AG04450 (cell line): ENCODE measurements around the gene YWHAG. TPM values are rescaled to one million over a fixed set of nuclear protein-coding genes. Genes with fewer than 3 reads are reported as not detected.
A peak's percentile ranks its signal among the peaks of the same experiment; 100 is the strongest.

ENCODE experiments used
- CTCF ChIA-PET: fragments of 300-600, 350-600 bp; formaldehyde crosslinking; extraction: SDS; loops from one replicate; lab custom pipeline; 2022; ENCODE audit warnings: antibody characterized with exemption, inconsistent platforms; lab: Charles Lee
- POLR2A ChIA-PET: fragments of 350-600 bp; formaldehyde crosslinking; extraction: SDS; loops from one replicate; lab custom pipeline; 2021; ENCODE audit warnings: antibody characterized with exemption, inconsistent platforms; lab: Yijun Ruan, JAX
- DNase-seq: peaks from one replicate; pipeline ENCODE4 v3.0.0-alpha.2; 2011; ENCODE audit warnings: low read depth, low spot score
- H3K27ac ChIP-seq: one replicate; pipeline ENCODE4 v1.5.1; 2012; ENCODE audit warnings: low read depth, low read length, control low read depth
- H3K27me3 ChIP-seq: one replicate; pipeline ENCODE4 v1.6.0; 2012; ENCODE audit warnings: low read length; ENCODE audit not compliant: control insufficient read depth, insufficient read depth
- H3K4me3 ChIP-seq: 2 replicates; pipeline ENCODE4 v1.5.1; 2011; ENCODE audit warnings: mild to moderate bottlenecking, low read depth, low read length, control low read depth
- H3K9me3 ChIP-seq: 2 replicates; pipeline ENCODE4 v1.5.1; 2012; ENCODE audit warnings: low read length; ENCODE audit not compliant: control insufficient read depth, insufficient read depth
- polyA plus RNA-seq: library from polyadenylated mRNA; depleted of rRNA; stranded (reverse); fragments of >200 nt; gene quantifications from 2 replicates; pipeline ENCODE4 v1.2.3, GENCODE V29; 2011
- TF ChIP-seq, protein P1 (sequence below): IDR thresholded peaks from 2 replicates; pipeline ENCODE4 v1.5.1; 2011; ENCODE audit warnings: low read depth, low read length, control low read depth, inconsistent platforms

The YWHAG gene
- polyA plus RNA-seq, 1 experiment = 91.6 TPM

DNA sequence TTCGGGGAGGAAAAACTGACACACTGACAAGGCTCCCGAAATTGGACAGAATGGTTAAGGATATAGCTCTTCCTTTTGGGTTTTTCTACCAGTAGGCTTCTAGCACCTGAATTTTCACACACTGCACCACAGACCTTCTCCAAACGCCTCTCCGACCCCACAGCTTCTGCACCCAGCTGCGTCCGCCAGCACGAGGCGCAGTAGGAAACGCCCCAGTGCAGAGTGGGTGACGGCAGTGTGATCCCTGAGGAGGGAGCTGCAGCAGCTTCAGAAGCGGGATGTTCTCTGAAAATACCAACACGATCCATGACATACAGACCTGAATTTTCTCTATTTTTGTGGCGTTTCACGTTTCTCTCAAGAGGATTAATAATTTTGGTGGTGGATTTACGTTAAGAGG is 30.4 kb downstream of the YWHAG start:
- Histone ChIP-seq H3K27ac (no peak overlapping the region), H3K9me3 (no peaks in the 10 kb centered on the region; the same call in 1 of the 2 replicates), H3K4me3 (no peak overlapping the region), H3K27me3 (no peaks in the 10 kb centered on the region)
- ChIA-PET POLR2A (interaction anchor here (0.6 kb wide), 1 partner anchor 9 kb away, joined by 7 read pairs; no protein-coding TSS in a partner anchor), CTCF (interaction anchor here (2.3 kb wide), 1 partner anchor 37 kb away, joined by 12 read pairs; no protein-coding TSS in a partner anchor)
- TF ChIP-seq, protein P1, sequence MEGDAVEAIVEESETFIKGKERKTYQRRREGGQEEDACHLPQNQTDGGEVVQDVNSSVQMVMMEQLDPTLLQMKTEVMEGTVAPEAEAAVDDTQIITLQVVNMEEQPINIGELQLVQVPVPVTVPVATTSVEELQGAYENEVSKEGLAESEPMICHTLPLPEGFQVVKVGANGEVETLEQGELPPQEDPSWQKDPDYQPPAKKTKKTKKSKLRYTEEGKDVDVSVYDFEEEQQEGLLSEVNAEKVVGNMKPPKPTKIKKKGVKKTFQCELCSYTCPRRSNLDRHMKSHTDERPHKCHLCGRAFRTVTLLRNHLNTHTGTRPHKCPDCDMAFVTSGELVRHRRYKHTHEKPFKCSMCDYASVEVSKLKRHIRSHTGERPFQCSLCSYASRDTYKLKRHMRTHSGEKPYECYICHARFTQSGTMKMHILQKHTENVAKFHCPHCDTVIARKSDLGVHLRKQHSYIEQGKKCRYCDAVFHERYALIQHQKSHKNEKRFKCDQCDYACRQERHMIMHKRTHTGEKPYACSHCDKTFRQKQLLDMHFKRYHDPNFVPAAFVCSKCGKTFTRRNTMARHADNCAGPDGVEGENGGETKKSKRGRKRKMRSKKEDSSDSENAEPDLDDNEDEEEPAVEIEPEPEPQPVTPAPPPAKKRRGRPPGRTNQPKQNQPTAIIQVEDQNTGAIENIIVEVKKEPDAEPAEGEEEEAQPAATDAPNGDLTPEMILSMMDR = no peak
- no peak for DNase-seq

GRCh38 chr7:76327610-76328009 is 31.2 kb downstream of the YWHAG start:
- ChIA-PET POLR2A (interaction anchor here (0.6 to 1.5 kb wide), 3 partner anchors 9 to 31 kb away, joined by 6 to 11 read pairs (median 7); partner anchors contain the start of gene YWHAG), CTCF (interaction anchor here (0.6 to 2.3 kb wide), 3 partner anchors 13 to 59 kb away, joined by 4 to 12 read pairs (median 5); no protein-coding TSS in a partner anchor)
- Histone ChIP-seq H3K27ac (no peak overlapping the region), H3K27me3 (no peaks in the 10 kb centered on the region), H3K9me3 (no peaks in the 10 kb centered on the region; the same call in 1 of the 2 replicates), H3K4me3 (no peak overlapping the region)
- no peak for DNase-seq
- TF ChIP-seq, protein P1 = no peak

GRCh38 chr7:76326646-76327233 is 32.1 kb downstream of the YWHAG start:
- Histone ChIP-seq H3K9me3 (no peaks in the 10 kb centered on the region; the same call in 1 of the 2 replicates), H3K27me3 (no peaks in the 10 kb centered on the region), H3K27ac (no peak overlapping the region), H3K4me3 (no peak overlapping the region)
- ChIA-PET CTCF (interaction anchor here (1.0 to 2.3 kb wide), 3 partner anchors 12 to 35 kb away, joined by 4 to 12 read pairs (median 4); partner anchors contain the start of gene YWHAG), POLR2A (interaction anchor here (1.4 to 1.5 kb wide), 2 partner anchors 9 to 32 kb away, joined by 6 to 11 read pairs; partner anchors contain the start of gene YWHAG)
- no peak for DNase-seq
- TF ChIP-seq, protein P1 = no peak

GRCh38 chr7:76325811-76326210 is 33.0 kb downstream of the YWHAG start:
- no peaks in the 10 kb centered on the region for H3K27me3 ChIP-seq
- H3K9me3 ChIP-seq = no peaks in the 10 kb centered on the region; the same call in 1 of the 2 replicates
- POLR2A ChIA-PET = no interaction called here
- CTCF ChIA-PET = no interaction called here
- TF ChIP-seq, protein P1 = no peak
- no peak for DNase-seq
- H3K4me3 ChIP-seq = no peak overlapping the region
- peak overlapping the region; percentile 21 for H3K27ac ChIP-seq

DNA sequence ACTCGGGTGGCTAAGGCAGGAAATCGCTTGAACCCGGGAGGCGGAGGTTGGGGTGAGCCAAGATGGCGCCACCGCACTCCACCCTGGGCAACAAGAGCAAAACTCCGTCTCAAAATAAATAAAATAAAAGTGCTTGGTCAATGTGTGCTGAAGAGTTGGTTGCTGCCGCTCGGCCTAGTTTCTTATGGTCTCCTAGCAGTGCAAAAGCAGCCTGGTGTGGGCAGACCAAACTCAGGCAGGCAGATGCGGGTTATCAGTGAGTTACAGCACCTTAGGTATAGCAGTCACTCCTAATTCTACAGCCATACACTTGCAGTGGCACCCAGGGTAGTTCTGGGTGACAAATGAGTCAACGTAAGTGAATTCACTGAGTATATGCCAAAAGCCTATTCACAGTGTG is 33.7 kb downstream of the YWHAG start:
- POLR2A ChIA-PET = interaction anchor here (0.7 to 1.5 kb wide), 2 partner anchors 34 to 59 kb away, joined by 4 to 7 read pairs; partner anchors contain the start of gene YWHAG

More for the DNA sequence above, 33.7 kb downstream of the YWHAG start:
- TF ChIP-seq, protein P1 = no peak
- no peak overlapping the region for H3K4me3 ChIP-seq
- CTCF ChIA-PET = no interaction called here
- H3K9me3 ChIP-seq = no peaks in the 10 kb centered on the region; the same call in 1 of the 2 replicates
- DNase-seq = no peak
- no peaks in the 10 kb centered on the region for H3K27me3 ChIP-seq
- no peak overlapping the region for H3K27ac ChIP-seq
